NCI-H1092 treated with DMSO at 0.1 percent for 48 hours (cell line): Measurements from ENCODE around the gene C19orf25.
"Not testable (repeated sequence)": the region's sequence is repeated elsewhere in the genome, so short reads cannot be mapped to it uniquely, and the experiment has no call there.

Source experiments
- DNase-seq: peaks from one replicate; lab custom pipeline; 2025; lab: John Stamatoyannopoulos, UW

C19orf25 gene

GRCh38 chr19:1449467-1450442, 29.3 kb downstream of the C19orf25 start, which contains the start of gene APC2:
Gene APC2, plus strand, starts transcription at chr19:1450121. Its CDS starts 2,881 bp downstream, at chr19:1453002.
- DNase-seq, result peak; percentile 84

- DNase-seq, result no peak
These were observed 31.1 kb downstream of the C19orf25 start for GRCh38 chr19:1447944-1448343.

GRCh38 chr19:1447504-1447903, 31.5 kb downstream of the C19orf25 start:
- DNase-seq, result no peak

GRCh38 chr19:1446713-1447481, 32.1 kb downstream of the C19orf25 start:
- DNase-seq, result no peak

GRCh38 chr19:1445932-1446712, 32.9 kb downstream of the C19orf25 start:
- peak; percentile 30 for DNase-seq

- DNase-seq, result peak; percentile 41
These were observed 33.7 kb downstream of the C19orf25 start for GRCh38 chr19:1445185-1445931.

GRCh38 chr19:1441677-1442438, 37.2 kb downstream of the C19orf25 start:
- no peak for DNase-seq

- no peak for DNase-seq
These were observed 38.0 kb downstream of the C19orf25 start for GRCh38 chr19:1441022-1441426.

- DNase-seq, result no peak
These were observed 38.6 kb downstream of the C19orf25 start for GRCh38 chr19:1440418-1440801.

GRCh38 chr19:1439525-1440417, 39.2 kb downstream of the C19orf25 start:
- not testable (repeated sequence) for DNase-seq

GRCh38 chr19:1438933-1439354, 40.1 kb downstream of the C19orf25 start:
- DNase-seq, result no peak

GRCh38 chr19:1438035-1438932, 40.7 kb downstream of the C19orf25 start, which contains the start of gene RPS15:
Gene RPS15, plus strand, starts transcription at chr19:1438396. Its CDS starts 30 bp downstream, at chr19:1438426.
- DNase-seq, result peak; percentile 92

GRCh38 chr19:1437609-1438008, 41.4 kb downstream of the C19orf25 start:
- DNase-seq, result no peak

- DNase-seq, result no peak
These were observed 43.5 kb downstream of the C19orf25 start for GRCh38 chr19:1435378-1435989.

GRCh38 chr19:1434577-1435060, 44.4 kb downstream of the C19orf25 start:
- DNase-seq, result no peak

GRCh38 chr19:1434040-1434366, 45.0 kb downstream of the C19orf25 start:
- DNase-seq, result no peak

GRCh38 chr19:1433119-1434039, 45.6 kb downstream of the C19orf25 start:
- DNase-seq, result no peak
